Fibroblast of villous mesenchyme (primary cell): ENCODE data around the gene ADH1C. TPM values are rescaled to one million over a fixed set of nuclear protein-coding genes. Genes with fewer than 3 reads are reported as not detected.
"Not testable (repeated sequence)": the region's sequence is repeated elsewhere in the genome, so short reads cannot be mapped to it uniquely, and the experiment has no call there.

Experiments used
- DNase-seq: peaks from one replicate; pipeline ENCODE4 v3.0.0-alpha.2; 2010; ENCODE audit warnings: low read depth
- H3K4me3 ChIP-seq: 2 replicates; pipeline ENCODE4 v1.5.1; 2011; ENCODE audit warnings: low read depth, mild to moderate bottlenecking, low read length
- total RNA-seq: library from RNA; depleted of rRNA; stranded (reverse); fragments of >200 nt; gene quantifications from 2 replicates; pipeline ENCODE4 v1.2.3, GENCODE V29; 2012
- TF ChIP-seq, protein P1 (sequence below): IDR thresholded peaks from 2 replicates; pipeline ENCODE4 v1.5.1; 2012; ENCODE audit warnings: low read depth, mild to moderate bottlenecking, low read length; ENCODE audit not compliant: insufficient read depth

The ADH1C gene
- total RNA-seq, 1 donor = not detected

DNA sequence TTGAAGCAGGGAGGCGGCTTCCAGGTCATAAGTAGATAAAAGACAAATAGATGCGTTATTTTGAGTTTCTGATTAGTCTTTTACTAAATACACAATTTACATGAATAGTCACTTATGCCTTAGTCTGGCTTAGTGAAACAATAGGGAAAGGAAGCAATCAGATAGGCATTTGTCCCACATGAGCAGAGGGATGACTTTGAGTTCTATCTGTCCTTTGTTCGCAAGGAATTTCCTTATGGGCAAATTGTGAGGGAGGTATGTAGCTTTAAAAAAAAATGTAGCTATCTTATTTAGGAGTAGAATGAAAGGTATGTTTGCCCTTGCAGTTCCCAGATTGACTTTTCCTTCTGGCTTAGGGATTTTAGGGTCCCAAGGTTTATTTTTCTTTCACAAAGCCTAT is 26.3 kb upstream of the ADH1C start:
- no peak overlapping the region for H3K4me3 ChIP-seq
- DNase-seq = no peak
- TF ChIP-seq, protein P1, sequence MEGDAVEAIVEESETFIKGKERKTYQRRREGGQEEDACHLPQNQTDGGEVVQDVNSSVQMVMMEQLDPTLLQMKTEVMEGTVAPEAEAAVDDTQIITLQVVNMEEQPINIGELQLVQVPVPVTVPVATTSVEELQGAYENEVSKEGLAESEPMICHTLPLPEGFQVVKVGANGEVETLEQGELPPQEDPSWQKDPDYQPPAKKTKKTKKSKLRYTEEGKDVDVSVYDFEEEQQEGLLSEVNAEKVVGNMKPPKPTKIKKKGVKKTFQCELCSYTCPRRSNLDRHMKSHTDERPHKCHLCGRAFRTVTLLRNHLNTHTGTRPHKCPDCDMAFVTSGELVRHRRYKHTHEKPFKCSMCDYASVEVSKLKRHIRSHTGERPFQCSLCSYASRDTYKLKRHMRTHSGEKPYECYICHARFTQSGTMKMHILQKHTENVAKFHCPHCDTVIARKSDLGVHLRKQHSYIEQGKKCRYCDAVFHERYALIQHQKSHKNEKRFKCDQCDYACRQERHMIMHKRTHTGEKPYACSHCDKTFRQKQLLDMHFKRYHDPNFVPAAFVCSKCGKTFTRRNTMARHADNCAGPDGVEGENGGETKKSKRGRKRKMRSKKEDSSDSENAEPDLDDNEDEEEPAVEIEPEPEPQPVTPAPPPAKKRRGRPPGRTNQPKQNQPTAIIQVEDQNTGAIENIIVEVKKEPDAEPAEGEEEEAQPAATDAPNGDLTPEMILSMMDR = no peak

DNA sequence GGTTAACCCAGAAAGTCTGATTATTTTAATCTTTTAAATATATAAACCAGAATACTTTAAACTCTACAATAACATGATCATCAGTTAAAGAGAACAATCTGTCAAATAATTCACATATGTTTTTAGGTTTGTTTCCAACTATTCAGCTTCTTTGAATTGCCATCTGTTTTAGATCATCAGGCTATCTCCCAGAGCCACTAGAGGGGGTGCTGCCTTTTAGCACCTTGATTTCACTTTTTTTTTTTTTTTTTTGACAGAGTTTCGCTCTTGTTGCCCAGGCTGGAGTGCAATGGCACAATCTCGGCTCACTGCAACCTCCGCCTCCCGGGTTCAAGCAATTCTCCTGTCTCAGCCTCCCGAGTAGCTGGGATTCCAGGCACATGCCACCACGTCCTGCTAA is 24.8 kb upstream of the ADH1C start:
- TF ChIP-seq, protein P1 = peak; percentile 47

DNA sequence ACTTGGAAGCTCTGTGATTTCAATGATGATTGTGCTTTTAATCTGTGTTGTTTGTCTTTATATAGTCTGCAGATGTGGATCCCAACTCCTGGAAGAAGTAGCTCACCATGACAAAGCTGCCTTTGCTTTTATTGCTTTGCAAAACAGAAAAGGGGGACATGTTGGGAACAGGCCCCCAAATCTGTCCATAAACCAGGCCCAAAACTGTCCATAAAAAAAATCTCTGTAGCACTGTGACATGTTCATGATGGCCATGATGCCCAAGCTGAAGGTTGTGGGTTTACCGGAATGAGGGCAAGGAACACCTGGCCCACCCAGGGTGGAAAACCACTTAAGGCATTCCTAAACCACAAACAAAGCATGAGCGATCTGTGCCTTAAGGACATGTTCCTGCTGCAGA is 19.9 kb upstream of the ADH1C start:
- DNase-seq, H3K4me3 ChIP-seq: not testable (repeated sequence)

More for the DNA sequence above, 24.8 kb upstream of the ADH1C start:
- H3K4me3 ChIP-seq = not testable (repeated sequence)
- DNase-seq = peak; percentile 38

DNA sequence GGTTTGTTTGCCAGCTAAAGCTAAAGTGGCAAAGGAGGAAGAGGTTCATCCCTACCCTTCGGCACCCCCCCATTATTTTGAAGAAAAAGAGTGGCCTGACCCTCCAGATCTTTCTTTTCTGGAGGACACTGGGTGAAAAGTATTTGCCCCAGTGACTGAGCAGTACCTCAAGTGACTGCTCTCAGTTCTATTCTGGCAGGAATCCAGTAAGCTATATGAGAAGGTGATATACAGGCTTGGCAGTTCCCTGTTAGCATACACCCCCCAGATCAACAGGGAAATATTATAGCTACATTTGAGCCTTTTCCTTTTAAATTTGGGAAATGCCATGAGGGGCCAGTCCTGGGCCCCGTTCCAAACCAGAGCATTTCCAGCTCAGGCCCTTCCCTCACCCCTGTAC is 15.3 kb upstream of the ADH1C start:
- DNase-seq, H3K4me3 ChIP-seq: not testable (repeated sequence)

DNA sequence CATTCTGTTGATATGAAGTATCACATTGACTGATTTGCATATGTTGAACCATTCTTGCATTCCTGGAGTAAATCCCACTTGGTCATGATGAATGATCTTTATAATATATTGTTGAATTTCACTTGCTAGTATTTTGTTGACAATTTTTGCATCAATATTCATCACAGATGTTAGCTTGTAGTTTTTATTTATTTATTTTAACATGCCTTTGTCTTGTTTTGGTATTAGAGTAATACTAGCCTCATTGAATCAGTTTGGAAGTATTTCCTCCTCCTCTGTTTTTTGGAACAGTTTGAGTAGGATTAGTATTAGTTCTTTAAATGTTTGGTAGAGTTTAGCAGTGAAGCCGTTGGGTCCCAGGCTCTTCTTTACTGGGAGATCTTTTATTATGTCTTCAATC is 13.9 kb upstream of the ADH1C start:
- TF ChIP-seq, protein P1 = no peak

DNA sequence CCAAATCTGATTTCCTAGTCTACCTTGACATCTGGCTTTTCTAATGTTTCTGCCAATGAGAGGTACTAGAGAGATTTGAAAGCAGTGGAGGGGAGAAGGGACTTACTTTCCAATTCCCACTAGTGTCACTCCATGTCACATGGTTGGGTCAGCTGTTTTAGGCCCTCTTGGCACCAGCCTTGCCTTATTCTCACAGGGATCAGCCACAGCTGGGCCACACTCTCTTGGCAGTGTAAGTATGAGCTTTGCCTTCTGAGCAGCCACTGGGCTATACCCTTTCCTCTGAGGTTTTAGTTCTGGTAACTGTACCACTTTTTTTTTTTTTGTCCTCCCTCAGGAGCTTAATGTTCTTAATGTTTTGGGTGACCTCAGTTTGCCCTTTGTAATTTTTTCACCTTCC is 10.2 kb upstream of the ADH1C start:
- TF ChIP-seq, protein P1 = no peak
- DNase-seq = peak; percentile 24
- no peak overlapping the region for H3K4me3 ChIP-seq

More for the DNA sequence above, 13.9 kb upstream of the ADH1C start:
- no peak overlapping the region for H3K4me3 ChIP-seq
- DNase-seq = peak; percentile 9

DNA sequence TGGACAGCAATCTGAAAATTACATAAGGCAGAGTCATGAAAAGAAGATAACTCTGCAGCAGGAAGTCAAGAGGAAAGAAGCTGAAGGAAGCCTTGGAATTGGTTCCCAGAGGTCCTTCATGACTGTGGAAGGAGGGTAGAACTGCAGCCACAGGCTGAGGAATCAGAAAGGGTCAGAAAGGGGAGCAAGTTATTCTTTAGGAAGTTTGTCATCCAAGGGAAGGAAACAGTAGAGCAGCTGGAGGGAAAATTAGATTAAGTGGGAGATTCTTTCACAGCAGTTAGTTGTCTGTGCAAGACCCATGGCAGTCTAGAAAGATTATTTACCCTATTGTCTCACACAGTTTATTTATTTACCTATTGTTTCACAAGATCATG is 9.3 kb upstream of the ADH1C start:
- TF ChIP-seq, protein P1 = no peak
- peak; percentile 3 for DNase-seq
- H3K4me3 ChIP-seq = no peak overlapping the region

DNA sequence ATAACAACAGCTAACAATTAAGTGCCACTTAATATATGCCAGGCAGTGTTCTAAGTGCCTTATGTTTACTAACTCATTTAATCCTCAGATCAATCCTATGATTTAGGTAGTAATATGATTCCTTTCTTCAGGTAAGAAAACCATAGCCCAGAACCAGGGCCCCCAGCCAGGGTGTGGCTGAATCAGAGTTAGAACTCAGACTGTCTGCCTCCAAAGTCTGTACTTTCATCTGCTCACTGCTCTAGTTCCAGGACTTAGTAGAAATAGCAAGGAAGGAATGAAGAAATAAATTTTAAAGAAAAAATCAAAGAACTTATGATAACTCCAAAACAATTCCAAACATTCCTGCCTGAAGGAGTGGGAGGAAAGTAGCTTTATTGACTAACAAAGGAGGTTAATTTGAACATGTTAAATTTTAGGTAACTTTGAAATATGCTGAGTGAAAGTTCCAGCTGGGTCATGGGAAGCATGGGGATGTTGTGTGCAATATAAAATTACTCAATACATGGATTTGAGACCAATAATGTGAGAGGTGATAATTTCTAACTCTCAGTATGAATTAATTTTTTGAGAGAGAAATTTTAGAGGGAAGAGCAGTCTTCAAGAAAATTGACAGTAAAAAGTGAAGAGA is 8.8 kb upstream of the ADH1C start:
- DNase-seq = peak; percentile 48
- TF ChIP-seq, protein P1 = no peak
- no peak overlapping the region for H3K4me3 ChIP-seq
